H1 (cell line): ENCODE data around the gene PLEK. TPM values are rescaled to one million over a fixed set of nuclear protein-coding genes. Genes with fewer than 3 reads are reported as not detected.

ENCODE experiments used
- CTCF ChIA-PET: fragments of 300-600 bp; sonication (Branson Sonifier 250); formaldehyde crosslinking; loops from one replicate; lab custom pipeline; 2021; ENCODE audit not compliant: partially characterized antibody; lab: Charles Lee
- POLR2A ChIA-PET: fragments of 300-600 bp; sonication (Branson Sonifier 250); formaldehyde crosslinking; loops from one replicate; lab custom pipeline; 2021; ENCODE audit warnings: inconsistent platforms; ENCODE audit not compliant: partially characterized antibody; lab: Charles Lee
- DNase-seq, 2 experiments: peaks; one replicate each; pipeline versions ENCODE4 v3.0.0 to v3.0.0-alpha.2; 2010 to 2022; ENCODE audit warnings: low spot score in 2 of 2, low read depth in 1 of 2, mixed read lengths in 1 of 2
- FAIRE-seq: peaks from 2 replicates; lab custom pipeline; 2011; peaks lifted over from hg19 to GRCh38; lab: Jason Lieb, UNC
- H2AFZ ChIP-seq: 2 replicates; pipeline ENCODE4 v1.8.1; 2012; ENCODE audit warnings: low read length, inconsistent platforms
- H2AK5ac ChIP-seq: 2 replicates; pipeline ENCODE4 v1.6.1; 2013; ENCODE audit warnings: low read depth, low read length
- H2BK120ac ChIP-seq: replicated peaks from 2 replicates; pipeline ENCODE3; 2013; ENCODE audit warnings: low read depth, low read length, inconsistent platforms
- H2BK12ac ChIP-seq: 2 replicates; pipeline ENCODE4 v1.6.1; 2013; ENCODE audit warnings: low read depth, low read length
- H2BK15ac ChIP-seq: 2 replicates; pipeline ENCODE4 v1.6.1; 2013; ENCODE audit warnings: low read length
- H2BK20ac ChIP-seq: 2 replicates; pipeline ENCODE4 v1.6.1; 2013; ENCODE audit warnings: low read length
- H2BK5ac ChIP-seq: 2 replicates; pipeline ENCODE4 v1.6.1; 2013; ENCODE audit warnings: low read depth, low read length
- H3K14ac ChIP-seq: 2 replicates; pipeline ENCODE4 v1.6.1; 2013; ENCODE audit warnings: inconsistent platforms; ENCODE audit not compliant: insufficient read length
- H3K18ac ChIP-seq: 2 replicates; pipeline ENCODE4 v1.6.1; 2013; ENCODE audit warnings: low read length; ENCODE audit errors: extremely low read depth
- H3K23ac ChIP-seq: 2 replicates; pipeline ENCODE4 v1.6.1; 2013; ENCODE audit warnings: inconsistent platforms; ENCODE audit not compliant: insufficient read length
- H3K23me2 ChIP-seq: 2 replicates; pipeline ENCODE4 v1.6.1; 2013; ENCODE audit warnings: low read depth, low read length
- H3K27ac ChIP-seq: 2 replicates; pipeline ENCODE4 v1.6.1; 2011; ENCODE audit warnings: low read depth, low read length, inconsistent platforms
- H3K27me3 ChIP-seq, 4 experiments: replicated peaks in 1 of 4; 1 replicate in 1 of 4; 2 replicates in 3 of 4; pipeline versions ENCODE4 v1.6.1 to v1.8.1; 2011 to 2013; ENCODE audit warnings: low read length in 3 of 4, mild to moderate bottlenecking in 3 of 4, inconsistent platforms in 2 of 4, mixed read lengths in 2 of 4, moderate library complexity in 1 of 4; ENCODE audit not compliant: control insufficient read depth in 3 of 4, insufficient read depth in 3 of 4; ENCODE audit errors: extremely low read depth in 1 of 4
- H3K36me3 ChIP-seq, 4 experiments: 2 replicates each; pipeline versions ENCODE4 v1.6.1 to v1.8.1; 2011 to 2013; ENCODE audit warnings: mild to moderate bottlenecking in 4 of 4, low read length in 3 of 4, moderate library complexity in 2 of 4, control low read depth in 1 of 4, inconsistent platforms in 1 of 4; ENCODE audit not compliant: insufficient read depth in 4 of 4, control insufficient read depth in 2 of 4
- H3K4ac ChIP-seq: replicated peaks from 2 replicates; pipeline ENCODE3; 2013; ENCODE audit warnings: low read length, low read depth, mixed read lengths, inconsistent platforms; ENCODE audit not compliant: insufficient read length
- H3K4me1 ChIP-seq, 4 experiments: replicated peaks in 1 of 4; 1 replicate in 1 of 4; 2 replicates in 3 of 4; pipeline versions ENCODE4 v1.6.1 to v1.8.1; 2011 to 2013; ENCODE audit warnings: low read length in 3 of 4, inconsistent platforms in 2 of 4, mixed read lengths in 1 of 4; ENCODE audit not compliant: insufficient read depth in 4 of 4, control insufficient read depth in 3 of 4
- H3K4me2 ChIP-seq, 2 experiments: 2 replicates each; pipeline versions ENCODE4 v1.6.1 to v1.8.1; 2011 to 2013; ENCODE audit warnings: low read depth in 2 of 2, low read length in 2 of 2, control low read depth in 1 of 2, inconsistent platforms in 1 of 2, mild to moderate bottlenecking in 1 of 2; ENCODE audit not compliant: insufficient read depth in 1 of 2
- H3K4me3 ChIP-seq, 4 experiments: fragments of 200-600, 300-600 bp in 1 of 4; sonication (generic), shearing (Covaris generic), sonication (Bioruptor Twin) in 1 of 4; 2 replicates each; pipeline versions ENCODE4 v1.5.1 to v1.8.1; 2011 to 2016; ENCODE audit warnings: low read length in 4 of 4, low read depth in 3 of 4, control low read depth in 2 of 4, inconsistent platforms in 2 of 4, mild to moderate bottlenecking in 2 of 4, mixed read lengths in 1 of 4, moderate library complexity in 1 of 4; ENCODE audit not compliant: insufficient read depth in 2 of 4; ENCODE audit errors: extremely low read depth in 1 of 4
- H3K56ac ChIP-seq: replicated peaks from 2 replicates; pipeline ENCODE3; 2013; ENCODE audit warnings: low read depth, mild to moderate bottlenecking, mixed read lengths, low read length, inconsistent platforms; ENCODE audit not compliant: insufficient read length
- H3K79me1 ChIP-seq: 2 replicates; pipeline ENCODE4 v1.6.1; 2013; ENCODE audit warnings: low read depth, low read length, control low read depth
- H3K79me2 ChIP-seq, 2 experiments: 2 replicates each; pipeline versions ENCODE4 v1.6.1 to v1.8.1; 2012 to 2013; ENCODE audit warnings: low read length in 2 of 2, mild to moderate bottlenecking in 2 of 2, inconsistent platforms in 1 of 2; ENCODE audit not compliant: insufficient read depth in 2 of 2, control insufficient read depth in 1 of 2
- H3K9ac ChIP-seq, 4 experiments: replicated peaks in 1 of 4; 1 replicate in 1 of 4; 2 replicates in 3 of 4; pipeline versions ENCODE4 v1.6.1 to v1.8.1; 2011 to 2013; ENCODE audit warnings: low read depth in 3 of 4, low read length in 3 of 4, control low read depth in 2 of 4, mild to moderate bottlenecking in 2 of 4, moderate library complexity in 2 of 4, inconsistent platforms in 1 of 4; ENCODE audit errors: extremely low read depth in 1 of 4
- H3K9me3 ChIP-seq, 2 experiments: 2 replicates each; pipeline versions ENCODE4 v1.6.1 to v1.8.1; 2012 to 2013; ENCODE audit warnings: mild to moderate bottlenecking in 2 of 2, moderate library complexity in 2 of 2, control low read depth in 1 of 2, inconsistent platforms in 1 of 2, low read depth in 1 of 2, low read length in 1 of 2, mixed read lengths in 1 of 2; ENCODE audit not compliant: insufficient read depth in 2 of 2
- H4K20me1 ChIP-seq, 2 experiments: replicated peaks in 1 of 2; 2 replicates each; pipeline versions ENCODE3 to v1.8.1; 2011 to 2013; ENCODE audit warnings: inconsistent platforms in 2 of 2, low read length in 2 of 2, mild to moderate bottlenecking in 1 of 2; ENCODE audit not compliant: insufficient read depth in 2 of 2, control insufficient read depth in 1 of 2
- H4K5ac ChIP-seq: 2 replicates; pipeline ENCODE4 v1.6.1; 2013; ENCODE audit warnings: low read length, low read depth, mixed read lengths, inconsistent platforms; ENCODE audit not compliant: insufficient read length
- H4K8ac ChIP-seq: 2 replicates; pipeline ENCODE4 v1.8.0; 2013; ENCODE audit warnings: mild to moderate bottlenecking, moderate library complexity, low read length, inconsistent platforms; ENCODE audit not compliant: insufficient read depth; ENCODE audit errors: extremely low read depth
- H4K91ac ChIP-seq: replicated peaks from 2 replicates; pipeline ENCODE3; 2013; ENCODE audit warnings: low read length, mixed read lengths, inconsistent platforms; ENCODE audit not compliant: insufficient read length
- MAFK ChIP-seq: IDR thresholded peaks from 2 replicates; pipeline ENCODE4 v1.6.1; 2012; ENCODE audit warnings: low read depth, mild to moderate bottlenecking, improper control_type of control experiment, low read length
- POU5F1 ChIP-seq: IDR thresholded peaks from 2 replicates; pipeline ENCODE4 v1.6.1; 2011; ENCODE audit warnings: low read depth, mild to moderate bottlenecking, low read length, moderate library complexity
- SIRT6 ChIP-seq: IDR thresholded peaks from one replicate; pipeline ENCODE4 v1.7.1; 2012; ENCODE audit warnings: low read length, inconsistent platforms
- WGBS, 2 experiments: shearing (Covaris generic) in 1 of 2; methylation state at CpG; one replicate each; pipeline versions ENCODE4 v1.1.6 to v1.1.7; 2013 to 2015; ENCODE audit warnings: low lambda C conversion rate in 2 of 2, mixed read lengths in 2 of 2, inconsistent platforms in 1 of 2, low coverage in 1 of 2, missing lambda C conversion rate in 1 of 2; ENCODE audit not compliant: insufficient replicate concordance in 2 of 2, insufficient coverage in 1 of 2, insufficient read length in 1 of 2; ENCODE audit errors: extremely low coverage in 1 of 2, missing lambda C conversion rate in 1 of 2; 5-methylcytosine and 5-hydroxymethylcytosine counted together
- polyA plus RNA-seq, 7 experiments: library from polyadenylated mRNA; depleted of rRNA in 3 of 7; stranded (reverse) in 5 of 7; unstranded in 2 of 7; fragments of >200 nt in 5 of 7; fragments of 200-250 nt in 2 of 7; gene quantifications; 1 replicate in 5 of 7; 2 replicates in 1 of 7; 4 replicates in 1 of 7; pipeline versions ENCODE4 v1.2.1 to v1.2.3, GENCODE V29; 2011 to 2013; ENCODE audit warnings: missing spikeins in 2 of 7, mixed read lengths in 2 of 7
- total RNA-seq: library from RNA; stranded (reverse); fragmentation: NEBNext Ultra II Directional; extraction: Animal tissue kit (Norgen Biotek cat#: 25700); gene quantifications from 2 replicates; pipeline ENCODE4 v1.2.1, GENCODE V29; 2021

PLEK gene
- total and polyA plus RNA-seq, 2 of the 8 experiments (the other 6 are each of a cell fraction or from before 2014, with no cell fraction given), result not detected

DNA sequence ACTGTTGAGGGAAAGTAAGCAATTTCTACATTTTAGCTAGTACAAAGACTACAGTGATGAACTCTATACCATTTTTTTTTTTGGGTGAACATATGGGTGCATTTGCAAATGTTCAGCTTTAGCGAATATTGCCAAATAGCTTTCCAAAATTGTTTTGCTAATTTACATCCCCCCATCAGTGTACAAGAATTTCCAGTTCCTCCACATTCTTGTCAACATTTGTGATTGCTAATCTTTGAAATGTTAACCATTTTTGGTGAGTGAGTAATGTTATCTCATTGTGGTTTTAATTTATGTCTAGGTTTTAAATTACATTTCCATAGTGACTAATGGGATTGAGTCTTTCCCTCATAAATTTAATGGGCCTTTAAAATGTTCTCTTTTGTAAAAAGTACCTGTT is 28.9 kb upstream of the PLEK start:
- Histone ChIP-seq H3K4me2 (no peak overlapping the region), H3K79me2 (no peaks in the 10 kb centered on the region), H3K9ac (no peak overlapping the region), H2BK120ac (no peak overlapping the region), H3K27ac (no peak overlapping the region), H3K4me3 (no peak overlapping the region), H3K23ac (no peak overlapping the region), H4K8ac (no peak overlapping the region), H2BK20ac (no peak overlapping the region), H3K14ac (no peak overlapping the region), H3K79me1 (no peaks in the 10 kb centered on the region), H2BK15ac (no peak overlapping the region), H4K5ac (no peak overlapping the region), H2BK5ac (no peak overlapping the region), H4K20me1 (no peaks in the 10 kb centered on the region), H4K91ac (no peak overlapping the region), H3K23me2 (no peaks in the 10 kb centered on the region), H3K36me3 (no peaks in the 10 kb centered on the region), H3K4me1 (no peaks in the 10 kb centered on the region), H2AK5ac (no peak overlapping the region), H3K9me3 (no peaks in the 10 kb centered on the region), H3K27me3 (no peaks in the 10 kb centered on the region), H3K4ac (no peak overlapping the region), H3K18ac (no peak overlapping the region), H2AFZ (no peak overlapping the region), H3K56ac (no peak overlapping the region), H2BK12ac (no peak overlapping the region)
- CTCF ChIA-PET, result interaction anchor here (0.6 to 0.9 kb wide), 2 partner anchors 24 to 479 kb away, joined by 3 read pairs; no protein-coding TSS in a partner anchor
- DNase-seq (no peak), FAIRE-seq (no peak)
- no peak for TF ChIP-seq SIRT6
- no peak for TF ChIP-seq POU5F1
- TF ChIP-seq MAFK, result no peak
- 76% methylated on average over 1 of the region's 1 CpG; no CpG with 5 or more reads in 1 of the 2 experiments for WGBS, 2 experiments
- POLR2A ChIA-PET, result no interaction called here
